HL-60/S4 (cell line): ENCODE data around the gene RPL18.

Source experiments
- in situ Hi-C: fragments of 300-500 bp; cut with MboI; formaldehyde crosslinking; loops from 2 replicates; pipeline ENCODE4 v1.14.3; 2022; ENCODE audit warnings: low sequenced_read_pairs

RPL18 gene

GRCh38 chr19:48615231-48616040, 3.5 kb downstream of the RPL18 start:
- in situ Hi-C loops, result no loop called here

- in situ Hi-C loops, result no loop called here
Observed at GRCh38 chr19:48614436-48615230, 4.3 kb downstream of the RPL18 start, which contains the start of gene FAM83E. Gene FAM83E, minus strand, starts transcription at chr19:48615076. Its CDS starts 1,704 bp downstream, at chr19:48613372.

GRCh38 chr19:48613852-48614435, 5.0 kb downstream of the RPL18 start:
- in situ Hi-C loops, result no loop called here

GRCh38 chr19:48613024-48613851, 5.7 kb downstream of the RPL18 start:
- in situ Hi-C loops, result no loop called here

- in situ Hi-C loops, result no loop called here
Observed at GRCh38 chr19:48611872-48612271, 7.1 kb downstream of the RPL18 start.

- in situ Hi-C loops, result no loop called here
Observed at GRCh38 chr19:48609571-48610108, 9.3 kb downstream of the RPL18 start.

GRCh38 chr19:48608798-48609263, 10.1 kb downstream of the RPL18 start:
- in situ Hi-C loops, result no loop called here

- in situ Hi-C loops, result no loop called here
Observed at GRCh38 chr19:48607359-48607755, 11.6 kb downstream of the RPL18 start.

- in situ Hi-C loops, result no loop called here
Observed at GRCh38 chr19:48606463-48607358, 12.3 kb downstream of the RPL18 start, which contains the start of gene SPACA4. Gene SPACA4, plus strand, starts transcription at chr19:48606742. Its CDS starts 237 bp downstream, at chr19:48606979.

GRCh38 chr19:48603850-48604249, 15.1 kb downstream of the RPL18 start:
- in situ Hi-C loops, result no loop called here

GRCh38 chr19:48603449-48603848, 15.5 kb downstream of the RPL18 start:
- in situ Hi-C loops, result no loop called here

- in situ Hi-C loops, result no loop called here
Observed at GRCh38 chr19:48603001-48603400, 16.0 kb downstream of the RPL18 start.

- in situ Hi-C loops, result no loop called here
Observed at GRCh38 chr19:48600679-48601417, 18.1 kb downstream of the RPL18 start.

GRCh38 chr19:48598996-48599700, 19.8 kb downstream of the RPL18 start:
- in situ Hi-C loops, result loop anchor here (25.0 kb wide), 1 partner anchor 612 kb away; the partner anchor contains the start of genes BSPH1 and ELSPBP1

- in situ Hi-C loops, result loop anchor here (25.0 kb wide), 1 partner anchor 610 kb away; the partner anchor contains the start of genes BSPH1 and ELSPBP1
Observed at GRCh38 chr19:48596679-48597465, 22.1 kb downstream of the RPL18 start.

- in situ Hi-C loops, result loop anchor here (25.0 kb wide), 1 partner anchor 609 kb away; the partner anchor contains the start of genes BSPH1 and ELSPBP1
Observed at GRCh38 chr19:48596237-48596636, 22.7 kb downstream of the RPL18 start.

GRCh38 chr19:48595833-48596232, 23.1 kb downstream of the RPL18 start:
- in situ Hi-C loops, result loop anchor here (25.0 kb wide), 1 partner anchor 609 kb away; the partner anchor contains the start of genes BSPH1 and ELSPBP1
